Measurements from ENCODE around the gene ITPR2.

The ITPR2 gene

DNA sequence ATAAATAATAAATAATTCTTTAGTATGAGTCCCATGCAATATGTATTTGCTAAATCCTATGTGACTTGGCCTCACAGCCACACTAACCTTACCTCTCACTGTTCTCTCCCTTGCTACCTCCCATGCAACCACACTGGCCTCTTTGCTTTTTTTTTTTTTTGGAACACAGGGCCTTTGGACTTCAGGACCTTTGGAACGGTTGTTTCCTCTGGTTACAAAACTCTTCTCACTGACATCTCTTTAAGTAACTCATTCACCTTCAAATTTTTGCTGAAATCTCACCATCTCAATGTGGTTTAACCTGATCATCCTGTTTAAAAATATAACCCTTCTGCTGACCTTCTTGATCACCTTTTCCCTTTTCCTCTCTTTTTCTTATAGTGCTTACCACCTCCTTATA, 443.7 kb downstream of the ITPR2 start:
- no peak for DNase-seq (ENCODE audit: low spot score)

DNA sequence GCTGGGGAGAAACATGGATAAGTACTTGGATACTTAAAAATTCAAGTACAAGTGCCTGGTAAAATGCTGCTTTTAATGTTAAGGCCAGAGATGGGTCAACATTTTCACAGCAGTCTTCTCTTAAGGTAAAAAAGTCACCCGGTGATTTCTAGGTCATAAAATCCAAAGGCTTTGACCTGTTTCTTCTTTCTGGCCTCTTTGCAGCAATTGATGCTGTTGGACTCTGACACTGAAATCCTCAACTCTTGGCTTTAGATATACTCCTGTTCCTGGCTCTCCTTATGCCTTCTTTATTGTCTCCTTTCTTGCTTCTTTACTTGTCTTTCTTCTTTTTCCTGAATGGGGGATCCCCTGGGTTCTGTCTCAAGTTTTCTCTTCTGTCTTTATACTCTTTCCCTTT, 448.5 kb downstream of the ITPR2 start:
- no peak for DNase-seq (ENCODE audit: low spot score)

DNA sequence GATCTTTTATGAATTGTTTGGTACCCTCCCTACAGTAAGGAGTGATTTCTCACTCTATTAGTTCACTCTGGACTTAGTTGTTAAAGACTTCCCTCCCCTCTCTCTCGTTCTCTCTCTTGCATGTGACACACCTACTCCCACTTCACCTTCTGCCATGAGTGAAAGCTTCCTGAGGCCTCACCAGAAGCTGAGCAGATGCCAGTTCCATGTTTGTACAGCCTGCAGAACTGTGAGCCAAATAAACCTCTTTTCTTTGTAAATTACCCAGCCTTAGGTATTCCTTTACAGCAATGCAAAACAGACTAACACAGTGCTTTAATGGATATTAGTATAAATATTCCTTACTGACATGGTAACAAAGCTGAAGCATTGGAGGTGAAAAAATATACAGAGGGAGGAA, 450.0 kb downstream of the ITPR2 start:
- no peak for DNase-seq (ENCODE audit: low spot score)

DNA sequence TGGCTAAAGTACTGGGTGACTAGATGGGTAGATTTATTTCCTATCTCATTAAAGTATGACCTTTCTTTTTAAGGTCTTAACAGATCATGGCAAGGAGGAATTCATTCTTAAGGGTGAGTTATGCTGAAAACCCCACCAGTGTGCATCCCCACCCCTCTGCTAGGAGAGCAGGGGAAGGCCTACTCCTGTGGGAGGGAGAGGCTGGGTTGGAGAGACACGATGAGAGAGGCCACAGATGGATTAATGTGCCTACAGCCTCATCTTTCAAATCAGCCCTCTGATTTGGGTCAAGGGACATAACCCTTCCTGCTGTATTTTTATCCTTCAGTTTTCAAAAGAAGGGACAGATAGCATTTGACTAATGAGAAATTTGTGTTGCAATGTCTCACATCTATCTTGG, 452.1 kb downstream of the ITPR2 start:
- no peak for DNase-seq (ENCODE audit: low spot score)

DNA sequence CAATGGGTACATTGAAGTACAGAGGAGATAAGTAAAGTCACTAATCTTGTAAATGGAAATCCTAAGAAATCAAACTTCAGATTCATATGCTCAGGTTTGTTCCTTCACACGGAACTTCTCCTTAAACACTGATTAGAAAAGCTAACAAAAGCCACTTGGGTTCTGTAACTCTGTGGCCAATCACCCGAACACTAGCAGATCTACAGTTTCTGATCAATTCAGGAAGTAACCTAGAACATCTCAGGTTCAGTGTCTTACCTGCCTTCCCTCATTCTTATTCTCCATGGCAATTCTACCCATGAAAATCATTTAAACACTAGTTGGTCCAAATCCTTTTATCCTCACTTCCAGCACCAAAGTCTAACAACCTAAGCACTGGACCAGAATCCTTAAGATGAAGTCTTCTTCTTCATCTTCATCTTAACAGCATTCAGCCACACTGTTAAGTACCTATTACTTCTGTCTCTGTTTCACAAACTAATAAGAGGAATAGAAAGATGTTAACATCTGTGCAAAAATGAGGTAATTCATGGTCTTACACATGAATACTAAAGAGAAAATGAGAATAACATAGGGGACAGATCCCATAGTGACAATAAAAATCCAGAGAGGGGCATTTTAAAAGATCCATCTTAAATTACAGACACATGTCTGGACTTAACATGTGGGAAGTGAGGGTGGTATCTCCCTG, 453.1 kb downstream of the ITPR2 start:
- no peak for DNase-seq (ENCODE audit: low spot score)

DNA sequence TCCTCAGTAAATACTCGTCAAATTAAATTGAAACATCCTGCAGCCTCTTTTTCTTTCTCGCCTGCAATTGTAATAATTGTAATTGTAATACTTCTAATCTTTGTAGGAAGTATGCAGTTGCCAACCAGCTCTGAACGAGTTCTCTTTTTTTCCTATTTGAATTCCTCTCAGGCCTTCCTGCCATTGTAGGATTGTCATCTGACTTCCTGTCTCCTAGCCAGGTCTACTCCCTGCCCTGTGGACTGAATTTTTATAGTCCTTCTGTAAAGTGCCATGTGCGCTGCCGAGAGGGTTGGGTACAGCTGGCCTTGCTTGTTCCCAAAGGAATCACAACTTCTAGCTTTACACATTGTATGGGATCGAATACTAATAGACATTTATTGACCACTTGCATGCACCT, 454.3 kb downstream of the ITPR2 start:
- DNase-seq (ENCODE audit: low spot score), result no peak

DNA sequence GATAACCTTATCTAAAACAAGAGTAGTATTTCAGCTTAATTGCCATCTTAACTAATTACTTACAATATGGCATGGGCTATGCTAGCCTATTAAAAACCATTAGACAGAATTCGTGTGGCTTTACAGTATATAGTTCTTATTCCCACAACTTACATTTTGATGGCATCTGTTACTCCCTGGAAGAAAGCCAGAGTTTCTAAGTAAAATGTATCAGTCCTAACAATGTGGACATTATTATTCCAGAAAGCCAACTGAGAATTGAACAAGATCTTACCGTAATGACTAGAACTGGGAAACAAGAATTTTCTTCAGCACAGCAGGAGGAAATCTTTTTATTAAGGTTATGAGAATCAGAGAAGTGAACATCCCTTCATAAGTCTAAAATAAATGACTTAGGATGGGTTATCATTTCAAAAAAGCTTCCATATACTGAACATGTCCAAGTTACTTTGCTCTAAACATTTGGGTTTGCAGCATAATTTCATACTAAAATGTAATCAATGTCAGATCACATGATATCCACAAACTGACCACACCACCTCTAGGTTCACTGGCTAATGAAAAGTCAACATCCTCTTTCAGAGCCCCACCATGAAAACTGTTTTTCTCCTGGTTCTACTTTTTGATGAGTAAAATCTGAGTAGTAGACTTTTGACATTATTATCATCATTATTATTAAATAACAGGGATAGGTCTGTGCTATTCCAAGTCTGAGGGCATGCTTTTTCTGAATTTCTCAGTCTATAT, 457.9 kb downstream of the ITPR2 start:
- DNase-seq (ENCODE audit: low spot score), result no peak

DNA sequence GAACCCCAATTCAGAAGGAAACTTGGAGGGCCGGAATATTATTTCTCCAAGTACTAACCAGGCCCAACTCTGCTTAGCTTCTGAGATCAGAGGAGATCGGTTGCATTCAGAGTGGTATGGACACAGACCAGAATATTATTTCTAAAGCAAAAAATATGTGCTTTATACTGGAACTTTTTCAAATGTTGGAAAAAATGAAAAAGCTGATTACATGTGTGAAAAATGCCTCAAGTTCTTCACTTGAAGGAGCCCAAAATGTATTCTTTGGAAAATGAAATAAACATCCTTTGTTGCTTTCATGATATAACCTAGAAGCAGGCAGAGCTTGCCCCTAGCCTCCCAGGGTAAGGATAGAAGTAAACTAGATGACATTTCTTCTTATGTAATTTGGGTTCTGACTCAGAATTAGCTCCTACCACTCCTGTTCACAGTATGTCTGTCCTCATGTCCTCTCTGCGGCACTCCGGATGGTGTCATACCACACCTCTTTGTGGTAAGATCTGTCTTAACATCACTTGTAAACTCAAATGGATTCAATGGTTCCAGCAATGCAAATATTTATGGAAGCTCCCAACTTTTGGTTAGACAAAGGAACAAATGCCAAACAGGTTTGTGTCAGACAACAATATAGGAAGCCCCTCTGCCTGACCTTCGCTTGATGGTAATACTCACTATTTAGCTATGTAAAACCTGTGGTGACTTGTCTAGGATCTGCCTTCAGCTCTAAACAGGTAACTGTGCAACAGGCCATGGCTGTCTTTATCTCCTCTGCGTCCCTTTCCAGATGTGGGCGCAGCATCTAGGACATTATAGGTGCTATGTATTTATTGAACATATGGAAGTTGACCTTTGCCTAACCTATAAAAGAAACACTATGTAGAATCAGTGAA, 459.1 kb downstream of the ITPR2 start:
- DNase-seq (ENCODE audit: low spot score), result peak; percentile 18

DNA sequence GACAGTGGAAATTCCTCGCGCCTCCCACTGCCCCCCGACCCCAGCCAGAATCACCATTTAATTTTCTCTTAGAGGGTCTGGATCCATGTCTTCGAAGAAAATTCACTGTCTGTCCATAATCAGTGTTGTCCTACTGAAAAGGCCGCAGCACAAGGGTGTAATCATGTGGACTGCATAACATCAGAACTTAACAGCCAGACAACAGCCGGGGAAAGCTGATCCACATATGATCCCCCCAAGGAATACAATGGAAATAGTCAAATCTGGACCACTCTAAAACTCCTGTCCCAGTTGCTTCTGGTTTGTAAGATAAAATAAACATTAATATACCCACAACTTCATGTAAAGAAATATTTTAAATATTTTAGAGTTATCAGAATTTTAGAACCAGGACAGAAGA, 460.1 kb downstream of the ITPR2 start:
- DNase-seq (ENCODE audit: low spot score), result no peak

DNA sequence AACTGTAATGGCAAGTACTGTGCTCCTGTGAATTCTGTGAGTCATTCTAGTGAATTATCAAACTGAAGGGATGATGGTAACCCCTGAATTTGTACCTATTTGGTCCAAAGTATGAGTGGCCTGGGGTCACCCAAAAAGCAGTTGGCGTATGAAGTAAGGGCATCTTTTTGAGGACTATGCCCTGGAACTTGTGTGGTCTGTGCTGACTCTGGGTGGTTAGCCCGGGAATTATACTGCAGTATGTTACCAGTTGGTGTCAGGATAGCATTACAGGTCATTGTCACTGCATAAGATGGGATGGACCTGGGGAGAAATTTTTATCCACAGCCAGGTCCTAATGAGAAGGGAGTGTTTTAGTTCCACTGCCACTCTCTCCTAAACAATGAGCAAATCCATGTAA, 462.9 kb downstream of the ITPR2 start:
- no peak for DNase-seq (ENCODE audit: low spot score)

DNA sequence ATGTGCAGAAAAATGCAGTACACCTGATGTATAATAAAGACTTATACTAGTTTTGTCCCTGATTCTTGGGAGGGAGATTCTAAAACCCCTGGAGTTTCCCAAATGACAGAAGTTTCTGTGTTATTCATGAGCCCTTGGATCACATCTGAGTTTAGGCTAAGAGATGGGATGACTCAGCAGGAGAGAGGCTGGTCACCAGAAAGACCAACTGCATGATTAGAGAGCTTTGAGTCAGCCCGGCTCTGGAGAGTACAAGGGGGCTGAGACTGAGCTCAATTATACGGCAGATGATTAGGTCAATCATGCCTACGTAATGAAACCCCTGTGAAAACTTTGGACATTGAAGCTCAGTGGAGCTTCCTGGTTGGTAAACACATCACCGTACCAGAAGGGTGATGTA, 463.4 kb downstream of the ITPR2 start:
- peak; percentile 81 for DNase-seq (ENCODE audit: low spot score)

DNA sequence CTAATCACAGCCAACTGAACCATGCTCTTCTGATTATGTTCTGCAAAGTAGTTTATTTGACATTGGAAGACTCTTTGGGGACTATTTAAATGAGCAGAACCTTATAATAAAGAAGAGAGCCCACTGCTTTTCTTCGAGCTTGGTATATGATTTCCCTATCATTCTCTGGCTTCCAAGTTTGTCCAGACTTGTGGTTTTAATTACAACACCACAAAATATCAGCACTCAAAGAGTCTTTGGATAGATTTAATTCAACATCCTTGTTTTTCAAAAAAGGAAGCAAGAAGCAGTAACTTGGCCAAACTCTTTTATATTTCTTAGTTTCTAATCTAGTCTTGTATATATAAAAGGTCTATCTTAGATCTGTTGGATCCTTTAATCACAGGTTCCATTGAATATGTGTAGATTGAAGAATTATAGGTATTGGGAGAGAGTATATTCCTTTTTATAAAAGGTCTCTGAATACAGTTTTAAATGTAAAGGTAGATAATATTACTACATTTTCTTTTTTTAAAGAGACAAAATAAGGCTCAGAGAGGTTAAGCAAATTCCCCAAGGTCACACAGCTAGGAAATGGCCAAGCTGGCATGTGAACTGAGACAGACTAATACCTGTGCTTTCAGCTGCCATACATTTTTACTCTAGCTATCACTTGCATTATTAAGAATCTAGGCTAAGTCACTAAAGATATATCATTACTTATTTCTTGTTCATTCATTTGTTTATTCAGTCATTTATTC, 464.8 kb downstream of the ITPR2 start:
- no peak for DNase-seq (ENCODE audit: low spot score)

DNA sequence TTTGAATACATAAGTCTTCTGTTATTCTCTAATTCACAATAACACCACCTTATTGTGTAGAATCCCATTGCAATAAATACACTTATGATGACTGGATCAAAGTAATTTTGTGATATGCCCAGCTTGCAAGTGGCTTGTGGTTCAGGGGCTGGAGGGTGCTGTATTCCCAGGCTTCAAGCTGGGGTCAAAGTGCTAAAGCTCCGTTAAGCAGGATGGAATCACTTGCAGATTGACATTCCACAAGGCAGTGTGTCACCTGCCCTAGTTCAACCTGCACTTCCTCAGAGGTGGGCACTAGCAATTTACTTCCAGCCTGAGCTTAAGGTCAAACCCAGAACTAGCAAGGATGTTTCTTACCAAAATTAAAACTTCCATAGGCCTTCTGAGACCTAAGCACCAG, 471.0 kb downstream of the ITPR2 start:
- no peak for DNase-seq (ENCODE audit: low spot score)

DNA sequence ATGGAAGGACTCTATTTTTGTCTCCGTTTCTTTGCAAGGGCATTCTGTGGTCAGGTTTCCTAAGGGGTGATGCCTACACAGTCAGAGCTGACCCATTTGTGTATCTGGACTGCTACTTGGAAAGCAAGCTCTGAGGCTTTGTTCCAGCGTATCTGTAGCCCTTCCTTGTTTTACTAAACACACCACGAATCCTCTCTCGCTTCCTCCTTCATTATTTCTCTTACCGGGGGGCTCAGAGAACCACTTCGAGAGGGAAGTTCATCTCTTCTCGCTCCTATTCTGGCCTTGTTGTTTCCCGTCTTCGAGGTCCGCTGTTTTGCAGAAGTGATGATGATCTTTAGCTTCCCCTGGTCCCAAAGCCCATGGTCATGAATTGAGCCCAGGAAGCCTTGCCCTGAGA, 472.9 kb downstream of the ITPR2 start:
- DNase-seq (ENCODE audit: low spot score), result no peak

DNA sequence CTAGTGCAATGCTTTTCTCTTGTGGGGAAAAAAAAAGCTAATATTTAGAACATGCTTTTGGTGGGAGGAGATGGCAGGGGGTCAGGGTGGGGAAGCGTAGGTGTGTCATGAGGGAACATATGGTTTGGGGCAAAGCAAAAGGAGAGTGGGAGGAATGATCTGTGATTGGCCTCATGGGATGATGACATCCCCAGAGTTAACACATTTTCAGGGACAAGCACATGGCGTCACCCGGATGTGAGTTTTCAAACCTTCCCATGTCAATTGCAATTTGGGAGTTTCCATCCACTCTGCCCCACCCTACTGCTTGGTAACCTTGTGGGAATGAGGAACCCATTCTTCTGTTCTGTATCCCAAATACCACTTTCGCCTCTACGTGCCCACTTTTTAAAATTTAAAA, 473.4 kb downstream of the ITPR2 start:
- no peak for DNase-seq (ENCODE audit: low spot score)

DNA sequence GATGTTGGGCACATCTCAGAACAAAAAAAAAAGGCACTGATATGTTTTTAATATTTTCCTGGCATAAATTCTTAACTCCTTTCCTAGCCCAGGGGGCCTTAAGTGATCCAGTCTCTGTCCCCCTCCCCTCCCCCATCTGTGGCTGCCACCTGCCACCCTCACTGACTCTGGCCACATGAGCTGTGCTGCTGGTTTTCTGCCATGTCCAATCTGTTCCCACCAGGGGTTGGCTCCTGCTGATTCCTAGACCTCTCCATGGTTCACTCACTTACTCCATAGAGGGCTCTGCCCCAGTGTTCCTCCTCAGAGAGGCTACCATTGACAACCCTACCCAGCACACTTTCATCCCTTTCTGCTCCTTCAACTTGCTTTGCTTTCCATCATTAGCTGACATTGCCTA, 474.3 kb downstream of the ITPR2 start:
- no peak for DNase-seq (ENCODE audit: low spot score)

DNA sequence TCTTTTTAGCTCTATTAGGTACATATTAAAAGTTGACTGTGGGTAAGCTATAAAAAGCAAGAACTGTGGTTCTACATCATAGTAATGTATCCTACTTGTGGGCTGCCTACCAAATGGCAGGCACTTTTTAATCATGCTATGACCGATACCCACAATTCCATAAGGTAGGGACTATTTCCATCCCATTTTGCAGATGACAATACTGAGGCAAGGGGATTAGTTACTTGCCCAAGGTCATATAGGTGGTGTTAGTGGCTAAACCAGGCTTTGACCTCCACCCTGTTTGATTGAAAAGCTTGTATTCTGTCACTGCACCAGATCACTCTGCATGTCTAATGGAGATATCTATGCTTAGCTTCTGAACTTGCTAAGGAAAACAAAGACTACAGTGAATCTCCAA, 485.7 kb downstream of the ITPR2 start:
- no peak for DNase-seq (ENCODE audit: low spot score)

DNA sequence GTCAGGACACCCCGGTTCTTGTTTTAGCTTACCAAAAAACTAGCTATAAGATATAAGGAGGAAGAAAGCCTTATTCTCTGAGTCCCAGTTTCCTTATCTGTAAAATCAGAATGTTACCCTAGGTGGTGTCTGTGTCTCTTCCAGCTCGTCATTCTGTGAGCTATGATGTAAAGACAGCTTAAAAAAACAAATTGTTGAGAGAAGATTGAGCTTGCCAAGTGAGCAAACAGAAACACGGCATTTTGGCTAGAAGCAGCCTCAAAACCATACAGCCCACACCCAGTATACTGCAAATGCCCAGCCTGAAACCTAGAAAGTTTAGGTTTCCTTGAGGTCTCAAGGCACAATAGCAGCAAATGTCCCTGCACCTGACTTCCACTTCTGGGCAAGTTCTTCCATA, 486.3 kb downstream of the ITPR2 start:
- no peak for DNase-seq (ENCODE audit: low spot score)

DNA sequence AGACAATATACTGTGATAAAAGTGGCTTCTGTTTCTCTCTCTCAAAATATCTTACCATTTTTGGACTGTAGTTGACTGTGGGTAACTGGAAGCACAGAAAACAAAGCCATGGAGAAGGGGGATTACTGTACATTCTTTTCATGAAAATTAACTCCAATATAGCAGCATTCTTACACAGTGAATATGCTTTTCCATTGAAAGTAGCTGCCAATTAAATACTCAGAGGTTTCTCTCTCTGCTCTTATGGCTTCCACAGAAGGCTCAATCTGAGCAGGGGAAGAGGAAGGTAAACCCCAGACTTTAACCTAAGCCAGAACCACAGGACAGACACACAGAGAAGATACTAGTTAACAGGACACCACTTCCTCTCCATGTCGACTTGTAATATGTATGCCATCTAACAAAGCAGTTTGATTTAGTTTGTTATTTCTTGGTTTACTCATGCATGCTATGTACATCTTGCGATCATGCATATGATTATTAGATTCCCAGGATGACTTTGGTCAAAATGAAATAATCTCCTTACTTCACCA, 487.5 kb downstream of the ITPR2 start:
- no peak for DNase-seq (ENCODE audit: low spot score)

DNA sequence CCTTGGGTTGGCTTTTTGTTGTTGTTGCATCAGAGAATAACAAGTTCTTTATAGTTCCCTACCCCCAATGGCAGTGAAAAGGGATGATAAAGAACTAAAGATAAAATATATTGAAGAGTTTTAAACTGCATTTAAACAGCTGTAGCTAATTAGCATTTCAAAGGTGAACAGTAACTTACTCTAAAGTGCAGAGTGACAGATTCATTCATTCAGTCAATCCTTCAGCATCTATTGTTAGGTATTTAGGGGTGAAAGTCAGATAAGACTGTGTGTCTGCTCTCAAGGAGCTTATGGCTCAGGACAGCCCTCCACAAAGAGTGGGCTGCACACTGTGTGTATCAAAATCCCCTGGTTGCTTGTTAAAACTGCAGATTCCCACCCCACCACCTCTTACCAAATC, 491.5 kb downstream of the ITPR2 start:
- DNase-seq (ENCODE audit: low spot score), result no peak

DNA sequence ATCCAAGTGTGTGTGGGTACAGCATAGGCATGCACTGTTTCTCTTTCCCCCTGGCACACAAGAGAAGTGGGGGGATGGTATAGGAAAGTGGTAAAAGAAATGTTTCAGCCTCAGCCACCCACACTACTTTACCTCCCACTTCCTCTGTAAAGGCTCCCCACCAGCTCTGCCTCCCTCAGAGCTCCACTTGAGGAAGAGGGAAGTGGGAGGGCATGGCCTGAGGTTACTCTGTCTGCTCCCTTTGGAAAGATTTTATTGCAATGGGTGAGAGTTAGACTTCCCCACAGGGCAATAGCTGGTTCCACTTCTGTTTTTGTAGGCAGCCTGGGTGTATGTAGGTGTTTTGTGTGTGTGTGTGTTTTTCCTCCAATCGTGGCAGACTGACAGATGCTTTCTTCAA, 492.3 kb downstream of the ITPR2 start:
- no peak for DNase-seq (ENCODE audit: low spot score)

DNA sequence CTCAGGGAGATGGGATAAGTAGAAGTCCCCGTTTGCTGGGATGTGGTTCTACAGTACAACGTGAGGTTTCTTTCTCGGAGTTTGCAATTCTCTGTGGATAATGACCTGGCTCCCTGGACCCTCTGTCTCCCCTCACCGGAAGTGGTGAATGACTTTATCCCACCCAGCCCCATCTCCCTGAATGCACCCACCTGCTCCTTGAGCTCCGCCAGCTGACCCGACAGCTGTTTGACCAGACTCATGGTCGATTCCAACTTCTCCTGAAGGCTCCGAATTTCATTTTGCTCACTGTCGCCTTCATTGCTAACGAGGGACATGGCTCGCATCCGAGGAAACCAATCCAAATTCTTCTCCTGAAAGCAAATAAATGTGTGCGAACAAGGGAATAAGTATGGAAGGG, 493.0 kb downstream of the ITPR2 start:
- no peak for DNase-seq (ENCODE audit: low spot score)

All from GM03348 (cell line).